T-helper 2 cell treated with Interferon-gamma antibody and Interleukin-4, amounts not matched to agents 5 μg/mL and 100 μg/mL, for 36 hours (primary cell): ENCODE data around the gene USP5.
"Not testable (repeated sequence)": the region's sequence is repeated elsewhere in the genome, so short reads cannot be mapped to it uniquely, and the experiment has no call there.

Experiments
- DNase-seq: peaks from one replicate; pipeline ENCODE4 v3.0.0; 2021; ENCODE audit warnings: low spot score
- H3K27ac Mint-ChIP-seq: one replicate; pipeline ENCODE4 v1.8.0; 2021; ENCODE audit warnings: mild to moderate bottlenecking, mixed read lengths
- H3K27me3 Mint-ChIP-seq: one replicate; pipeline ENCODE4 v1.8.0; 2021; ENCODE audit warnings: low read depth, mixed read lengths
- H3K36me3 Mint-ChIP-seq: one replicate; pipeline ENCODE4 v1.8.0; 2021; ENCODE audit warnings: low read depth, mixed read lengths
- H3K4me1 Mint-ChIP-seq: one replicate; pipeline ENCODE4 v1.8.0; 2021; ENCODE audit warnings: low read depth, mixed read lengths
- H3K4me3 Mint-ChIP-seq: one replicate; pipeline ENCODE4 v1.8.0; 2022; ENCODE audit warnings: mild to moderate bottlenecking, moderate library complexity, mixed read lengths
- H3K9me3 Mint-ChIP-seq: one replicate; pipeline ENCODE4 v1.8.0; 2021; ENCODE audit warnings: mixed read lengths

USP5 gene

GRCh38 chr12:6905414-6906040, 53.6 kb downstream of the USP5 start:
- H3K36me3 Mint-ChIP-seq, result no peaks in the 10 kb centered on the region
- no peaks in the 10 kb centered on the region for H3K27me3 Mint-ChIP-seq
- DNase-seq, result no peak
- no peak overlapping the region for H3K27ac Mint-ChIP-seq
- no peak overlapping the region for H3K4me3 Mint-ChIP-seq
- no peaks in the 10 kb centered on the region for H3K9me3 Mint-ChIP-seq
- H3K4me1 Mint-ChIP-seq, result peaks cover 3% of the 10 kb centered on the region

- not testable (repeated sequence) for H3K4me3 Mint-ChIP-seq, H3K36me3 Mint-ChIP-seq, H3K27ac Mint-ChIP-seq, H3K27me3 Mint-ChIP-seq, DNase-seq, H3K9me3 Mint-ChIP-seq, H3K4me1 Mint-ChIP-seq
These were observed 56.2 kb downstream of the USP5 start for GRCh38 chr12:6908141-6908540.

GRCh38 chr12:6909421-6910145, 57.6 kb downstream of the USP5 start:
- Mint-ChIP-seq H3K27me3 (no peaks in the 10 kb centered on the region), H3K27ac (no peak overlapping the region), H3K36me3 (no peaks in the 10 kb centered on the region), H3K4me1 (peaks cover 7% of the 10 kb centered on the region), H3K9me3 (no peaks in the 10 kb centered on the region), H3K4me3 (no peak overlapping the region)
- no peak for DNase-seq

- peak overlapping the region; percentile 95 for H3K4me3 Mint-ChIP-seq
- H3K9me3 Mint-ChIP-seq, result no peaks in the 10 kb centered on the region
These were observed 60.4 kb downstream of the USP5 start for GRCh38 chr12:6912164-6912935.

GRCh38 chr12:6914246-6914946, 62.4 kb downstream of the USP5 start, which contains the start of gene ENO2:
Gene ENO2 (plus strand): TSS chr12:6914580. CDS start chr12:6915833, 1,253 bp downstream.
- Mint-ChIP-seq H3K27me3 (no peaks in the 10 kb centered on the region), H3K9me3 (no peaks in the 10 kb centered on the region), H3K4me1 (peaks cover 27% of the 10 kb centered on the region), H3K36me3 (peaks cover 27% of the 10 kb centered on the region), H3K27ac (peak within 1 kb of the TSS; percentile 88), H3K4me3 (peak within 1 kb of the TSS; percentile 95)
- DNase-seq, result peak; percentile 85

More at GRCh38 chr12:6912164-6912935, 60.4 kb downstream of the USP5 start:
- no peak for DNase-seq
- Mint-ChIP-seq H3K27me3 (no peaks in the 10 kb centered on the region), H3K36me3 (peaks cover 17% of the 10 kb centered on the region), H3K4me1 (peaks cover 23% of the 10 kb centered on the region), H3K27ac (peak overlapping the region; percentile 81)

- H3K36me3 Mint-ChIP-seq, result peaks cover 34% of the 10 kb centered on the region
- H3K9me3 Mint-ChIP-seq, result no peaks in the 10 kb centered on the region
- H3K27ac Mint-ChIP-seq, result peak overlapping the region; percentile 88
- no peak for DNase-seq
- H3K27me3 Mint-ChIP-seq, result no peaks in the 10 kb centered on the region
- peak overlapping the region; percentile 95 for H3K4me3 Mint-ChIP-seq
- H3K4me1 Mint-ChIP-seq, result peaks cover 28% of the 10 kb centered on the region
These were observed 63.2 kb downstream of the USP5 start for GRCh38 chr12:6914947-6915788.

- DNase-seq, result no peak
- Mint-ChIP-seq H3K4me3 (peak overlapping the region; percentile 95), H3K4me1 (peaks cover 28% of the 10 kb centered on the region), H3K36me3 (peaks cover 34% of the 10 kb centered on the region), H3K27ac (peak overlapping the region; percentile 75), H3K27me3 (no peaks in the 10 kb centered on the region), H3K9me3 (no peaks in the 10 kb centered on the region)
These were observed 63.9 kb downstream of the USP5 start for GRCh38 chr12:6915789-6916285.
